Vagina (tissue), 2 donors: Measurements from ENCODE around the gene TPH1. TPM values are rescaled to one million over a fixed set of nuclear protein-coding genes. Genes with fewer than 3 reads are reported as not detected.

ENCODE experiments used
- DNase-seq, 2 donors: peaks; one replicate each; pipeline ENCODE4 v3.0.0-alpha.2; 2017; ENCODE audit errors: extremely low spot score in 2 of 2
- H3K27ac ChIP-seq: fragments of 200-600 bp; sonication (generic); one replicate; pipeline ENCODE4 v1.5.1; 2019
- H3K27me3 ChIP-seq: fragments of 200-600 bp; sonication (generic); one replicate; pipeline ENCODE4 v1.5.1; 2019
- H3K36me3 ChIP-seq, 2 donors: fragments of 200-600 bp; sonication (generic); one replicate each; pipeline ENCODE4 v1.5.1; 2017 to 2019
- H3K4me1 ChIP-seq: fragments of 200-600 bp; sonication (generic); one replicate; pipeline ENCODE4 v1.5.1; 2019
- H3K4me3 ChIP-seq, 2 donors: fragments of 200-600 bp; sonication (generic); 1 replicate in 1 of 2; 2 replicates in 1 of 2; pipeline ENCODE4 v1.5.1; 2016 to 2019
- H3K9me3 ChIP-seq: fragments of 200-600 bp; sonication (generic); one replicate; pipeline ENCODE4 v1.5.1; 2019
- POLR2A ChIP-seq, 2 donors: fragments of 450-650 bp; IDR thresholded peaks; one replicate each; pipeline ENCODE4 v1.6.1; 2017; ENCODE audit warnings: antibody characterized with exemption in 2 of 2, mild to moderate bottlenecking in 2 of 2, moderate library complexity in 2 of 2
- POLR2AphosphoS5 ChIP-seq, 2 donors: sonication (generic); formaldehyde crosslinking; IDR thresholded peaks; one replicate each; pipeline ENCODE4 v1.9.0; 2017; ENCODE audit warnings: antibody characterized with exemption in 2 of 2, mild to moderate bottlenecking in 2 of 2, low read depth in 1 of 2; ENCODE audit not compliant: insufficient read depth in 1 of 2
- intact Hi-C: fragments of 100-400 bp; cut with DNase I; formaldehyde crosslinking; loops from one replicate; pipeline ENCODE4 v1.15.1; 2023
- total RNA-seq: library from RNA; depleted of rRNA; stranded (reverse); fragments of >200 nt; gene quantifications from one replicate; pipeline ENCODE4 v1.2.3, GENCODE V29; 2016
- TF ChIP-seq, protein P1 (sequence below), 3 experiments: fragments of 450-650 bp in 2 of 3; fragments of 200-600 bp in 1 of 3; sonication (generic) in 1 of 3; IDR thresholded peaks; one replicate each; pipeline ENCODE4 v1.5.1; 2017 to 2019; ENCODE audit warnings: antibody characterized with exemption in 3 of 3, mild to moderate bottlenecking in 2 of 3, moderate library complexity in 2 of 3

TPH1 gene
- total RNA-seq, 1 donor from 2014 or later, result 0.49 TPM

DNA sequence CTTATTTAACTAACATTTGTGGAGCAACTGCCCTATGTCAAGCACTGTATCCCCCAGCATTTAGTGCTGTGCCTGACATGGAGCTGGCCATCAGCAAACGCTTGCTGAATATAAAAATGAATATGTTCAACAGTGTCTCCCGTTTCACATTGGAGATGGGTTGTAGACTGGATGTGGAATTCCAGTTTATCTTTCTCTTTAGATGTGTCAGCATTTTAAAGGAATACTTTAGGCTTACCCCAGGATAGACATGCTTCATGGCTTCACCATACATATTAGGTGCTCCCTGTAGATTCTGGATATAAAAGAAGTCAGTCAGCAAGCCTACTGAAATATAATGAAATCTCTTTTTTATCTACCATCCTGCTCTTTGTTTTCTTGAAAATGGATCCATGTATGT is 21.3 kb upstream of the TPH1 start:
- Histone ChIP-seq H3K36me3 (no peaks in the 10 kb centered on the region), H3K9me3 (no peaks in the 10 kb centered on the region), H3K27me3 (no peaks in the 10 kb centered on the region), H3K27ac (no peak overlapping the region), H3K4me1 (no peaks in the 10 kb centered on the region), H3K4me3 (no peak overlapping the region)
- no peak for TF ChIP-seq POLR2AphosphoS5 (IDR thresholded peaks at IDR 0.05; ENCODE audit: insufficient read depth in 1 of 2, low read depth in 1 of 2)
- no peak for TF ChIP-seq POLR2A (IDR thresholded peaks at IDR 0.05)
- TF ChIP-seq, protein P1, sequence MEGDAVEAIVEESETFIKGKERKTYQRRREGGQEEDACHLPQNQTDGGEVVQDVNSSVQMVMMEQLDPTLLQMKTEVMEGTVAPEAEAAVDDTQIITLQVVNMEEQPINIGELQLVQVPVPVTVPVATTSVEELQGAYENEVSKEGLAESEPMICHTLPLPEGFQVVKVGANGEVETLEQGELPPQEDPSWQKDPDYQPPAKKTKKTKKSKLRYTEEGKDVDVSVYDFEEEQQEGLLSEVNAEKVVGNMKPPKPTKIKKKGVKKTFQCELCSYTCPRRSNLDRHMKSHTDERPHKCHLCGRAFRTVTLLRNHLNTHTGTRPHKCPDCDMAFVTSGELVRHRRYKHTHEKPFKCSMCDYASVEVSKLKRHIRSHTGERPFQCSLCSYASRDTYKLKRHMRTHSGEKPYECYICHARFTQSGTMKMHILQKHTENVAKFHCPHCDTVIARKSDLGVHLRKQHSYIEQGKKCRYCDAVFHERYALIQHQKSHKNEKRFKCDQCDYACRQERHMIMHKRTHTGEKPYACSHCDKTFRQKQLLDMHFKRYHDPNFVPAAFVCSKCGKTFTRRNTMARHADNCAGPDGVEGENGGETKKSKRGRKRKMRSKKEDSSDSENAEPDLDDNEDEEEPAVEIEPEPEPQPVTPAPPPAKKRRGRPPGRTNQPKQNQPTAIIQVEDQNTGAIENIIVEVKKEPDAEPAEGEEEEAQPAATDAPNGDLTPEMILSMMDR (IDR thresholded peaks at IDR 0.05), result no peak
- intact Hi-C loops, result no loop called here
- no peak for DNase-seq

DNA sequence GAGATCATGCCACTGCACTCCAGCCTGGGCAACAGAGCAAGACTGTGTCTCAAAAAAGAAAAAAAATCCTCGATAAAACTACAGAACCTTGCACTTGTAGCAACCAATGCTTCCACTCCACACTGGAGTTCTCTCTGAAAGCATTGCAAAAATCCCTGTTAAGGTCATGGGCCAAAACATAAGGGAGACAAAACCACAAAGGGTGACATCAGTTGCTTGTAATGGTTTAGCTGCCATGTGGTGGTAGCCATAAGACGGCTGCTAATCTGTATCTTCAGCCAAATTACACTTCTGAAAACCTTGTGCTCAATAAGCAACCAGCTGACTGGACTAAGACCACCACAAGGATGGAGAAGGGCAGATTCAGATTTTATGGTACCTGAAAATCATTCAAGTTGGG is 20.6 kb upstream of the TPH1 start:
- TF ChIP-seq, protein P1 (IDR thresholded peaks at IDR 0.05), result no peak
- TF ChIP-seq POLR2AphosphoS5 (IDR thresholded peaks at IDR 0.05; ENCODE audit: insufficient read depth in 1 of 2, low read depth in 1 of 2) (no peak), POLR2A (IDR thresholded peaks at IDR 0.05) (no peak)
- H3K9me3 ChIP-seq, result no peaks in the 10 kb centered on the region
- no peaks in the 10 kb centered on the region for H3K4me1 ChIP-seq
- intact Hi-C loops, result no loop called here
- H3K4me3 ChIP-seq, result no peak overlapping the region
- H3K27me3 ChIP-seq, result no peaks in the 10 kb centered on the region
- no peak for DNase-seq
- no peak overlapping the region for H3K27ac ChIP-seq
- no peaks in the 10 kb centered on the region for H3K36me3 ChIP-seq

DNA sequence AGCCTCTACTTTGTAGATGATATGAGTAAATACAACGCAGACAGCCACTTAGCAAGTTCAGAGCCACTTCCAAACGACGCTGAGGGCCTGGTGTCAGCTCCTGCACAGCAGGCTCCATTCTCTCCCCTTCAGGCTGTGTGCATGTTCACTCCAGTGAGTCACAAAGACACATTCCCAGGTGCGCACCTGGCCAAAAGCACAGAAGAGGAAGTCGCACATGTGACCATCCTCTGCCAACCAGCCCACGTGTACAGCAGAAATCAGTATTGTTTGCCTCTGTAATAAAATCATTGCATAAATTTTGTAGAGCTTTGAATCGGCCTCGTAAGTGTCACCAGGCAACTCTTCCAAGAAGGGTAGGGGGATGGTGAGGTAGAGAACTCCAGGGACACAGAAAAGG is 19.5 kb upstream of the TPH1 start:
- no peak for DNase-seq
- intact Hi-C loops, result no loop called here
- Histone ChIP-seq H3K27ac (no peak overlapping the region), H3K4me1 (no peaks in the 10 kb centered on the region), H3K9me3 (no peaks in the 10 kb centered on the region), H3K36me3 (no peaks in the 10 kb centered on the region), H3K27me3 (no peaks in the 10 kb centered on the region), H3K4me3 (no peak overlapping the region)
- TF ChIP-seq POLR2AphosphoS5 (IDR thresholded peaks at IDR 0.05; ENCODE audit: insufficient read depth in 1 of 2, low read depth in 1 of 2) (no peak), POLR2A (IDR thresholded peaks at IDR 0.05) (no peak)
- TF ChIP-seq, protein P1 (IDR thresholded peaks at IDR 0.05), result no peak

DNA sequence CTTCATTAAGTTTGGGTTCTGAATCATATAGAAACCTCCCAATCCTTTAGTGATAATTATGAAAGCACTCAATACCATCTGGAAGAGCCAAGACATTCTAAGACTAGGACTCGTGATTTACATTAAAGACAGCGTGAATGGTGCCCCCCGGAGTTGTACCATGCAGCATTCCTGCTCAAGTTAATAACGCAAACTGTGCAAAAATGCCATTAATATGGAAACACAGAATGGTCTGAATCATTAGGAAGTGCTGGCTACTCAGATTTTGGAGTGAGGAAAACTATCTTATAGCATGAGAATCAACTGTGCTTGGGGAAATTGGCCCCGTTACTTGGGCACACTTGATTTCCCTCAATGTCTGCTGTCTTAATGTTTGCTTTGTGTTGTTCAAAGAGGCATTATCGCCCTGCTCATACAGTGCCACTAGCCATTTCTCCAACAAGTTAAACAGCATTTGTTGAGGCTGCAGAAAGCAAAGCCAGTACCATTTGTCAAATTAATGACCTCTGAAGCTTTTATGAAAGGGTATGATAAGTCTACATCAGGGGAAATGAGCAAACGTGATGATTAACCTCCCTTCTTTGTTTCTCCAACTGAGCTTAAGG is 18.5 kb upstream of the TPH1 start:
- intact Hi-C loops, result no loop called here
- TF ChIP-seq POLR2AphosphoS5 (IDR thresholded peaks at IDR 0.05; ENCODE audit: insufficient read depth in 1 of 2, low read depth in 1 of 2) (no peak), POLR2A (IDR thresholded peaks at IDR 0.05) (no peak)
- TF ChIP-seq, protein P1 (IDR thresholded peaks at IDR 0.05), result no peak

DNA sequence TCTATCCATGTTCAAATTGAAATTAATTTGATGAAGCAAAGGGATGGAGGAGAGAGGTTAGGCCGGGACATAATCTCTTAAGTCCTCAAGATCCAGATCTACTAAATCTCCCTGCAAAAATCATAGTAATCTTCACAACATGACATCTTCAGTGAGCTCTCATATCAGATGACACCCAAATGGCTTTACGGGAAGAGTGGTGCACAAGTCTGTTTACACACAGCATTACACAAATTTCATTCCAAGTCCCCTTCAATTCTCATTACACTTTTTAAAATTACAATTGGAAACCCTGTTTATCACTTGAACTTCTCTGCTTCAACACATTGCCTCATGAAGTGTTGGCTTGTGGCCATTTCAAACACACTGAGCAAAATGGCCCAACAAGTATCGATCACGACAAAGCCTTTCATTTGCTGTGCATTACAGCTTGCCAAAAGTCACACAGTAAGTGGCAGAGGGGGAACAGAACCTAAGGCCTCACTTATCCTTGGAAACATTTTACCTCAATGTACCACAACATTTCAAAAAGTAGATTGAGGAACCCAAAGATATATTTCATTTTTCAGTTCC is 17.9 kb upstream of the TPH1 start:
- no peaks in the 10 kb centered on the region for H3K9me3 ChIP-seq
- no peaks in the 10 kb centered on the region for H3K4me1 ChIP-seq
- no peak for TF ChIP-seq POLR2A (IDR thresholded peaks at IDR 0.05)
- TF ChIP-seq, protein P1 (IDR thresholded peaks at IDR 0.05), result no peak
- no peak for TF ChIP-seq POLR2AphosphoS5 (IDR thresholded peaks at IDR 0.05; ENCODE audit: insufficient read depth in 1 of 2, low read depth in 1 of 2)
- intact Hi-C loops, result no loop called here
- no peak overlapping the region for H3K27ac ChIP-seq
- no peak for DNase-seq
- H3K27me3 ChIP-seq, result no peaks in the 10 kb centered on the region
- H3K4me3 ChIP-seq, result no peak overlapping the region
- no peaks in the 10 kb centered on the region for H3K36me3 ChIP-seq

More for the DNA sequence above, 18.5 kb upstream of the TPH1 start:
- H3K36me3 ChIP-seq, result no peaks in the 10 kb centered on the region
- no peaks in the 10 kb centered on the region for H3K27me3 ChIP-seq
- no peak overlapping the region for H3K27ac ChIP-seq
- H3K4me3 ChIP-seq, result no peak overlapping the region
- no peak for DNase-seq
- no peaks in the 10 kb centered on the region for H3K9me3 ChIP-seq
- no peaks in the 10 kb centered on the region for H3K4me1 ChIP-seq
